Activated T-cell treated with anti-CD3 and anti-CD28 coated beads for 1 hour (primary cell): Measurements from ENCODE around the gene DDHD1.

Source experiments
- DNase-seq: peaks from one replicate; pipeline ENCODE4 v3.0.0-alpha.2; 2020; ENCODE audit warnings: low read depth

DDHD1 gene

DNA sequence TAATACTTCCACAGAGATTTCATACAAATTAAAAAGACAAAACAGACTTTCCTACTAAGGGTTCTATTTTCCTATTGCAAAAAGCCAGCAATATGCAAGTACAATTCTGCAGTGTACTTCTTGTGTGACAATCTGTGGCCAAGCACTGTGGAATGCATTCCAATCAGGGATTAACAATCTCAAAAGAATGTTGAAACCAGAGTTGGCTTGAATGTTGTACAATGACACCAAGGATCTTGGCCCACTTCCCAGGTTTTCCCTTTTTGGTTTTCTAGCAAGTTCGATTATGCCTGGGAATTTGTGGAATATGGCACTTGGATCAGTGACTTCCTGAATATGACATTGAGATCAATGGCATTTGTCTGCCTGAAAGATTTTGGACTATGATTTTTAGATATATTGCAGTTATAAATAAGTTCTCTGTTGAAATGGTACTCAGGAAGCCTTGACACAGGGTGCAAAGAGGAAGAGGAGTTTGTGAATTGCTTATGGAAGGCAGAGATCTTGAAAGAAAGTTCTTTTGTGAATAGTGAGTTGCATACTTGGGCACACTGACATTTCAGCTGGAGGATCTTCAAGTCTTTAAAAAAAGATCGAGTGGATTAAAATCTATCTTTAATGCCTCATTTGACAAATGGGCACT, 120.8 kb downstream of the DDHD1 start:
- DNase-seq = no peak

- DNase-seq = no peak
These were observed 125.6 kb downstream of the DDHD1 start for GRCh38 chr14:53027562-53027961.

DNA sequence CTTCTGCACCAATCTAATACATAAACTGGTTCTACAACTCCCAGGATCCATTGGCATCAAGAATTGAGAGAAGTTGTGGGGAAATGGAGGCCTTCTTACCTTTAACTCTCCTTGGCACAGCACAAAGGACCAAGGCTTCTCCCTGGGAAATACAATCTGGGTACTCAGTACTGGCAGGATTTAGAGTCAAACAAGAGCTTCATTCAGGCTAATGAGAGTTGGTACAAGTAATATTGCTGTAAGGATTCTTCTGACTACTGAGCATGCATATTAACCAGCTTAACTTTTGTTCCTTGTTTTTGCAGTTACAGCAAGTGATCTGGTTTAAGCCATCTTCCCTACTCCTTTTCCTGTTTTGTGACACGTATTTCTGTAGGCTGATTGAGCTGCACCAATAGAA, 126.1 kb downstream of the DDHD1 start:
- no peak for DNase-seq

GRCh38 chr14:53023325-53023724, 129.8 kb downstream of the DDHD1 start:
- no peak for DNase-seq

GRCh38 chr14:53022593-53022992, 130.5 kb downstream of the DDHD1 start:
- DNase-seq = no peak

DNA sequence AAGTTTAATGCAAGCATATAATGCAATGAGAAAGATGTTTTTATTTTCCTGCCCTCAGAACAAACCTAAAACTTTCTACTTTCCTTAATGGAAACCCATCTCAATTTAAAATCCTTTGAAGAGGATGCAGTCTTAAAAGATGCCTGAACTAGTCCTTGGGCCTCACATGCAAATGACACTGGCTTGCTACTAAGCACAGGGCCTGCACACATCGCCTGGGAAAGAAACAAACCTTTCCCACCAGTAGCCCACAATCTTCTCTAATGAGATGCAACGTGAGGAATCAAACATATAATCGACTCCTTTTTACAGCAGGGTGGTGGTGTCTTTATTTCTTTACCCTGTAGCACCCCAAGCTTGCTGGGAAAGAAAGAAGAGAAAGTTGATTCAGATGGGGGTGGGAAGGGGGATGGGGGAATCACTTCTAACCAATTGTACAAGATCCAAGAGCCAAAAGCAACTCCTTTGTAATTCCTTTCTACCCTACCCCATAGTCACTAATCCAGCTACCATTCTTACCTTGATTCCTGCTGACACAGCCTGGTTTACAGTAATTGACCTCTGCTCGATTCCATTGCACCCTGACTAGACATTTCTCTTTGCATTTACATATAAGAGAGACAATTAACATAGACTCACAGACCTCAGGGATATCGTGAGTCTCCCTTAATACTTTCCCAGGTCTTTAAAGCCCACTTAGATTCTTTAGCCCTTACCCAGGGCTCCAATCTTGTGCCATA, 132.8 kb downstream of the DDHD1 start:
- DNase-seq = no peak

DNA sequence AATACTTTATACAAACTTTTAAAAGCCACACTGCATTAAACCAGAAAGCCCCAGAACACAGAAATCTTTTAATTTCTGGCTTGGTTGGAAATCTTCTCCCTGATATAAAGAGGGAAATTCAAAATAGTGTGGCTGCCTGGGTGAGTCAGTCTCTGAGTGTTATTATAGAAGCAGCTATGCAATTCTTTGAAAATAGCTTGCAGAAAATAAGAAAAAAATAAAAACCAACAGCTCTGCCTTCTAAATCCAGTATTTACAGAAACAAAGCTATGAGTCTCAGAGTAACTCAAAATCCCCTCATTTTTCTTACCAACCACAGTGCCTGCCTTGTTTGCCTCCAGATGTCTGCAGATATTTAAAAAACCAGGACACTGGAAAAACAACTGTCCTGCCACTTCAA, 133.7 kb downstream of the DDHD1 start:
- DNase-seq = no peak

- no peak for DNase-seq
These were observed 135.3 kb downstream of the DDHD1 start for GRCh38 chr14:53017837-53018236.

- DNase-seq = no peak
These were observed 136.2 kb downstream of the DDHD1 start for GRCh38 chr14:53016919-53017318.

- DNase-seq = no peak
These were observed 136.6 kb downstream of the DDHD1 start for GRCh38 chr14:53016491-53016890.

- DNase-seq = no peak
These were observed 142.1 kb downstream of the DDHD1 start for GRCh38 chr14:53011053-53011462.

- DNase-seq = no peak
These were observed 142.7 kb downstream of the DDHD1 start for GRCh38 chr14:53010193-53011040.

DNA sequence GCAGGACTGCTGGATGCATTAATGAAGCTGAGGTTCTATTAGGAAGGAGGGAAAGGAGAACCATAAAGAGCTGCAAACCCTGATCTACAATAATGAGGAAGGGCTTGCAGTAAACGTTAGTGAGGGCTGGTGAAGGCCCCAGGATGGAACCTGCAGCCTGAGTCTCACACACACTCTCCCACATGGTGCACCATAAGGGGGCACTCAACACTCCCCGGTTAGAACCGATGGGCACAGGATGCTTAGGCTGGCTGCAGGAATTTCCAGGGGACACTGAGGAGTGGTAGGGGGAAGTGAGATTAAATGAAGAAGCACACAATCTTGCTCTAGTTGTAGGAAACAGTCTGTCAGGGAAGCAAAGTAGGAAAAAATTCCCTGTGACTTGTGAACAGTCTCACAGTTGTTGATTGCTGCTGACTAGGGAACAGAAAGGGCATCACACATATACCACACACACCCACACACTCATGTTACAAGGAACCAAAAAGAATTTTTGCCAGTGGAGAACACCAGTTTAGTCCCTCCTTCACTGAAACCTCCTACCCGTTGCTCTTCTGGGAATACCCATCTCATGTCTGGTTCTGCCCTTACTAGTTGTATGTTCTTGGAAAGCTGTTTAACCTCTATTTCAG, 146.1 kb downstream of the DDHD1 start:
- no peak for DNase-seq

- no peak for DNase-seq
These were observed 148.1 kb downstream of the DDHD1 start for GRCh38 chr14:53004976-53005375.

- DNase-seq = no peak
These were observed 149.3 kb downstream of the DDHD1 start for GRCh38 chr14:53003776-53004175.

DNA sequence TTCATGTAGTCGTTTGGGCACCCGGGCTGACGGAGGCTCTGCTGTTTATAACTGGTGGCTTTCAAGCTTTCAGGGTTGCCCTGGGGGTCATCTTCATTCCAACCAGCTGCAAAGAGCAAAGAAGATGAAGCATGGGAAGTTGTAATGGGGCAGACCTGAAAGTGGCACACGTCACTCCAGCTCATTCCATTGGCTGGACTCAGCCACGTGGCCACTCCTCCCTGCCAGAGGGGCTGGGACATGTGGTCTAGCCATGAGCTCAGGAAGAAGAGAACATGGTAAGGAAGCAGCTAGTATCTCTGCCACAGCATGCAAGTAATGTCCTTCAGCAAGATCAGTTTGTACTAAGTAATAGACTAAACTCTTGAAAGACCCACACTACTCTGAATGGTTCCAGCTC, 150.5 kb downstream of the DDHD1 start:
- no peak for DNase-seq

DNA sequence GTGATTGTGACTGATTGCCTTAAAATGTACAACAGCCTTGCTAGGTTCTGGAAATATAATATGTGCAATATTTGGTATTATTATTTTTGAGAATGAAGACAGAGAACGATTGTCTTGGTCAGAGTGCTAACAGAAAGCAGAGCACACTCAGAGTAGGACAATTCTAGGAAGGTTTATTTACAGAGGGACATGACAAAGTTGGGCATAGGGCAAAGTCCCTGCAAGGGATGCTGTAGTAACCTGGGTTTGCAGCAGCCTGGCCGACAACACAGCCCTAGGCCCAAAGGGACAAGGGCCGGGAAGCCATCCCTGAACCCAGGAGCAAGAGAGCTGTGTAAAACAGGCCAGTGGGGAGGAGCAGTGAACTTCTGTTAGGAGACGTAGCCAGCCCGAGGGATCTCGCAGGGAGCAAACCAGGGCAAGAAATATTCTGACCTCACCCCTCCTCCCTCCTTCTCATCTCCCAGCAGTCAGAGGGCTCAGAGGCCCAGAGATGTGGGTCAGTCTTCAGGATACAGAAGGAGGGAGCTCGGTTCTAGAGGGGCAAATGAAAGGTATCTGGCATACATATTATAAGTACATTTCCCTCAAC, 151.2 kb downstream of the DDHD1 start:
- no peak for DNase-seq

GRCh38 chr14:52998376-52999015, 154.6 kb downstream of the DDHD1 start:
- no peak for DNase-seq

- no peak for DNase-seq
These were observed 156.6 kb downstream of the DDHD1 start for GRCh38 chr14:52996493-52996892.

DNA sequence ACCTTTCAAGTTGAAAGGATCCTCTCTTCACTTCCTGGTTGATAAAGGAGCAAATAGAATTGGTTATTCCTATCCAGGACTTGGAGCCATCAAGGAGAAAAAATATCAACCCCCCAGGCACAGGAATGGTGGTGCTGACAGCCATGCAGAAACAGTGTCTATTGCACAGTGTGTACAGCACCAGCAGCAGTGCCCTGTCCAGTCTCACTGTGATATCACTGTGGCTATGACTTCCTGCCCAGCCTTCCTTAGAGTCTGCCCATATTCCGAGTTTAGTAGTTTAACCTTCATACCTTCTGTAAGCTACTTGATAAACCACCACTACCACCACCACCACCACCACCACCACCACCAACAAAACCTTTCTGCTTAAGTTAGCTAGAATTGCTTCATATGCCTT, 157.1 kb downstream of the DDHD1 start:
- no peak for DNase-seq

DNA sequence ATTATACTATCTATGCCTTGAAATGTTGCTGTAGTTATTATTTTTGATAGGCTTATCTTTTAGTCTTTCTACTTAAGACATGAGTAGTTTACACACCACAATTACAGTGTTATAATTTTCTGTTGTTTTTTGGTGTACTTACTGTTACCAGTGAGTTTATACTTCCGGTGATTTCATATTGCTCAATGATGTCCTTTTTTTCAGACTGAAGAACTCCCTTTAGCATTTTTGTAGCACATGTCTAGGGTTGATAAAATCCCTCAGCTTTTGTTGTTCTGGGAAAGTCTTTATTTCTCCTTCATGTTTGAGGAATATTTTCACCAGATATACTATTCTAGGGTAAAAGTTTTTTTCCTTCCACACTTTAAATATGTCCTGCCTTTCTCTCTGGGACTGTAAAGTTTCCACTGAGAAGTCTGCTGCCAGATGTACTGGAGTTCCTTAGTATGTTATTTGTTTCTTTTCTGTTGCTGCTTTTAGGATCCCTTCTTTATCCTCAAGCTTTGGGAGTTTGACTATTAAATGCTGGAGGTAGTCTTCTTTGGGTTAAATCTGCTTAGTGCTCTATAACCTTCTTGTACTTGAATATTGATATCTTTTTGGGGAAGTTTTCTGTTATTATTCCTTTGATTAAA, 160.8 kb downstream of the DDHD1 start:
- DNase-seq = no peak
